GM13976 (cell line): ENCODE measurements around the gene KRTAP6-2.

Experiments
- DNase-seq: peaks from one replicate; pipeline ENCODE4 v3.0.0; 2012; ENCODE audit warnings: low spot score
- CTCF ChIP-seq: IDR thresholded peaks from 2 replicates; pipeline ENCODE4 v1.5.1; 2012; ENCODE audit warnings: borderline replicate concordance, mild to moderate bottlenecking; ENCODE audit not compliant: insufficient read depth; ENCODE audit errors: extremely low read depth, missing control alignments, control extremely low read depth
- in situ Hi-C: fragments of 300-500 bp; cut with MboI; formaldehyde crosslinking; loops from one replicate; pipeline ENCODE4 v1.12.0; 2022; ENCODE audit warnings: low sequenced_read_pairs, mixed read lengths, inconsistent platforms; ENCODE audit not compliant: unreplicated experiment

The KRTAP6-2 gene, protein sequence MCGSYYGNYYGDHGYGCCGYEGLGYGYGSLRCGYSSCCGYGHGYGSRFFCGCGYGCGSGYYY

GRCh38 chr21:30598802-30599201, at the start of gene KRTAP6-2:
Gene KRTAP6-2, minus strand, starts transcription at chr21:30598902. Its CDS starts 28 bp downstream, at chr21:30598874.
- no peak for DNase-seq
- in situ Hi-C loops, result no loop called here
- TF ChIP-seq CTCF, result no peak

DNA sequence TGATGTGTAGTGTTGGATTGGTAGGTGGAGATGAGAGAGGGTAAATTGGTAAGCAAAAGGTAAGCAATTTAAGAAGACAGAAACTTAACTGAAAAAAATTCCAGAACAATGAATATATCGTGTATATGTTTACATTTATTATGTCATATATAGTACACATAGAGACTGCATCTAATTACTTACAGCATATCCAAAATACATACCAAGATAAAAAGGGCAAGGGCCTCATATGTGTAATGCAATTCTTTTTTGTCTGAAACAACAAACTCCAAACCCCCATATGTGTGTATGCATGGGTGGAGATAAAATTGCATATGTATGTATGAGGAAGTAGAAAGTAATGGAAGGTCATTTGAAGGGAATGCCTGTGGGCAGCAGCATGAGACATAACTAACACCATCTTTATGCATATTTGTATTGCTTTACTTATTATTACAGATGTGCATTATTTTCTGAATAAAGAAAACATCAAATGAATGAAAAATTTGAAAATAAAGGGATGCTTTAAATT, 48.3 kb upstream of the KRTAP6-2 start:
- in situ Hi-C loops, result no loop called here
- TF ChIP-seq CTCF, result no peak

DNA sequence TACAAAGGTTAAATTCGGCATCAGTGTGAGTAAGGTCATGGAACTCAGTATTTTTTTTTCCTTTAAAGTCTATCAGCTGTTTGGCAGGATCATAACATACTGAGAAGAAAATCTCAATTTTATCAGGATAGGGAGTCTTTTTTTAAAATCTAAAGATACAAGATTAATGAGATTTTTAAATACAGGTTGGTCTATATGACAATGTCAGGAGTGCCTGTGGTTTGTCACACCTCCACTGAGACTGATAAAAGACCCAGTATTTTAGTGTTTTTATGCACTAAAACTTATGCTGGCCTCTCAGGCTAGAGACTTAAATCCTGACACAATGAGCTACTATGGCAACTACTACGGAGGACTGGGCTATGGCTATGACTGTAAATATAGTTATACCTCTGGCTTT, 43.9 kb upstream of the KRTAP6-2 start, which contains the start of gene KRTAP20-3:
Gene KRTAP20-3, plus strand, starts transcription at position 301 of the 400 bp plus-strand sequence.
- no peak for DNase-seq

More for the DNA sequence above, 48.3 kb upstream of the KRTAP6-2 start:
- no peak for DNase-seq

GRCh38 chr21:30638686-30639085, 40.0 kb upstream of the KRTAP6-2 start:
- no peak for TF ChIP-seq CTCF
- in situ Hi-C loops, result no loop called here
- DNase-seq, result no peak

More for the DNA sequence above, 43.9 kb upstream of the KRTAP6-2 start, which contains the start of gene KRTAP20-3:
- in situ Hi-C loops, result no loop called here
- no peak for TF ChIP-seq CTCF

DNA sequence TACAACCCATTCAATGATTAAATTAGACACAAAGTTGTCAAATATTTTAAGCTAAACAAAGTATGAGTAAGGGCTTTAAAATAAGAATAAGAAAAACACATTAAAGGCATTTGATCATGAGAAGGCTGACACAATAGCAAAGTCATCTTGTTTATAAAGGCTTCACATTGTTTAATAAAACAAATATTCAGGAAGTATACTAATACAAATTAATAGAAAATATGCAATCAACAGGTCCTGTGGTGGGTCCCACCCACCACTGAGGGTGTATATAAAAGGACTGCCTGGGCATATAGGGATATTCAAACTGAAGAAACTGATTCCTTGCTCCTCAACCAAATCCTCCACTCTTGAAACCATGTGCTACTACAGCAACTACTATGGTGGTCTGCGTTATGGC, 36.2 kb upstream of the KRTAP6-2 start, which contains the start of gene KRTAP20-2:
Gene KRTAP20-2, plus strand, starts transcription at position 301 of the 400 bp plus-strand sequence. Its CDS starts 58 bp downstream, at position 359.
- no peak for DNase-seq
- in situ Hi-C loops, result no loop called here
- no peak for TF ChIP-seq CTCF

DNA sequence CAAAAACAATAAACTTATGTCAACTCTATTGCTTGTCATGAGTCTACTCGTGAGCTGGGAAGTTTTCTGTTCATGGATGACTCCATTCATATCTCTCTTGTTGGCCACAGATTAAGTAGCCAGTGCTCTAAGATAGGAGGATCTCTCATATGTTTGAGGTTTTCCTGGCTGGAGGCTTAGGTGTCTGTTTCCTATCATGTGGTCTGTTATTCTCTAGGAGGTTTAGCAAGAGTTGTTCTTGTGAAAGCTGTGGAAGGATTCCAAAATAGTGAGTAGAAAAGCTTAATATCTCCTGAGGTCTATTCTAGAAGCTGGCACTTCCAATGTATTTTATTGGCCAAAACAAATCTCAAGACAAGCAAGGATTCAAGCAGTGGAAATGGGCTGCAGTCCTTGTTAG, 30.5 kb upstream of the KRTAP6-2 start:
- in situ Hi-C loops, result no loop called here
- TF ChIP-seq CTCF, result no peak
- DNase-seq, result no peak
